RWPE2 (cell line): ENCODE measurements around the gene YPEL2.
A peak's percentile ranks its signal among the peaks of the same experiment; 100 is the strongest.

Experiments used
- ATAC-seq: fragments of 200-7000 bp; cut with Tn5 transposase; 3 replicates; pipeline ENCODE4 v1.9.1; 2021; ENCODE audit warnings: low read depth
- DNase-seq: peaks from one replicate; pipeline ENCODE4 v3.0.0-alpha.2; 2020; ENCODE audit warnings: low spot score
- H3K27ac ChIP-seq: fragments of 450-650 bp; 2 replicates; pipeline ENCODE4 v1.5.1; 2017; ENCODE audit warnings: mild to moderate bottlenecking; ENCODE audit not compliant: poor library complexity, severe bottlenecking
- H3K27me3 ChIP-seq: fragments of 250-450 bp; sonication (Bioruptor Pico); 2 replicates; pipeline ENCODE4 v1.5.1; 2021; ENCODE audit warnings: mild to moderate bottlenecking, moderate library complexity; ENCODE audit not compliant: insufficient read depth, poor library complexity, severe bottlenecking
- H3K36me3 ChIP-seq: fragments of 250-450 bp; sonication (Bioruptor Pico); 2 replicates; pipeline ENCODE4 v1.5.1; 2020; ENCODE audit warnings: low read depth, mild to moderate bottlenecking, moderate library complexity
- H3K4me1 ChIP-seq: fragments of 250-450 bp; sonication (Bioruptor Pico); 2 replicates; pipeline ENCODE4 v1.5.1; 2021; ENCODE audit warnings: mild to moderate bottlenecking, moderate library complexity; ENCODE audit not compliant: insufficient read depth, poor library complexity, severe bottlenecking
- H3K4me3 ChIP-seq: fragments of 250-450 bp; sonication (Bioruptor Pico); 2 replicates; pipeline ENCODE4 v1.5.1; 2021; ENCODE audit warnings: mild to moderate bottlenecking, moderate library complexity; ENCODE audit not compliant: severe bottlenecking
- H3K9me3 ChIP-seq: fragments of 250-450 bp; sonication (Bioruptor Pico); 2 replicates; pipeline ENCODE4 v1.5.1; 2021; ENCODE audit warnings: mild to moderate bottlenecking, moderate library complexity; ENCODE audit not compliant: severe bottlenecking
- TF ChIP-seq, protein P1 (sequence below): fragments of 450-650 bp; IDR thresholded peaks from one replicate; pipeline ENCODE4 v1.5.1; 2017; ENCODE audit warnings: mild to moderate bottlenecking, moderate library complexity; ENCODE audit not compliant: poor library complexity, severe bottlenecking

YPEL2 gene

DNA sequence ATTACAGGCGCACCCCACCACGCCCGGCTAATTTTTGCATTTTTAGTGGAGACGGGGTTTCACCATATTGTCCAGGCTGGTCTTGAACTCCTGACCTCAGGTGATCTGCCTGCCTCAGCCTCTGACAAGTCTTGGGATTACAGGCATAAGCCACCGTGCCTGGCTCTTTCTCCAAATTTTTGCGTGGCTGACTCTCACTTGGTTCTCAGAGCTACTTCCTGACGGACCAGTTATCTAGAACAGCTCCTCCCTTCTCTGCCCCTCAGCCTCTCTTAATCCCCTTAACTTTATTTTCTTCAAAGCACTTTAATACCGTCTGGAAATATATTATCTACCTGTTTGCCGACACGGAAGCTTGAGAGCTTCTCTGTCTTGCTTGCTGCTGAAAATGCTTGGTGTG lies 4.2 kb downstream of the YPEL2 start:
- TF ChIP-seq, protein P1, sequence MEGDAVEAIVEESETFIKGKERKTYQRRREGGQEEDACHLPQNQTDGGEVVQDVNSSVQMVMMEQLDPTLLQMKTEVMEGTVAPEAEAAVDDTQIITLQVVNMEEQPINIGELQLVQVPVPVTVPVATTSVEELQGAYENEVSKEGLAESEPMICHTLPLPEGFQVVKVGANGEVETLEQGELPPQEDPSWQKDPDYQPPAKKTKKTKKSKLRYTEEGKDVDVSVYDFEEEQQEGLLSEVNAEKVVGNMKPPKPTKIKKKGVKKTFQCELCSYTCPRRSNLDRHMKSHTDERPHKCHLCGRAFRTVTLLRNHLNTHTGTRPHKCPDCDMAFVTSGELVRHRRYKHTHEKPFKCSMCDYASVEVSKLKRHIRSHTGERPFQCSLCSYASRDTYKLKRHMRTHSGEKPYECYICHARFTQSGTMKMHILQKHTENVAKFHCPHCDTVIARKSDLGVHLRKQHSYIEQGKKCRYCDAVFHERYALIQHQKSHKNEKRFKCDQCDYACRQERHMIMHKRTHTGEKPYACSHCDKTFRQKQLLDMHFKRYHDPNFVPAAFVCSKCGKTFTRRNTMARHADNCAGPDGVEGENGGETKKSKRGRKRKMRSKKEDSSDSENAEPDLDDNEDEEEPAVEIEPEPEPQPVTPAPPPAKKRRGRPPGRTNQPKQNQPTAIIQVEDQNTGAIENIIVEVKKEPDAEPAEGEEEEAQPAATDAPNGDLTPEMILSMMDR, result no peak
- Histone ChIP-seq H3K9me3 (no peaks in the 10 kb centered on the region), H3K36me3 (no peaks in the 10 kb centered on the region), H3K4me1 (peaks cover 5% of the 10 kb centered on the region), H3K27me3 (no peaks in the 10 kb centered on the region), H3K4me3 (no peak overlapping the region), H3K27ac (no peak overlapping the region)
- ATAC-seq, result no peak
- DNase-seq, result no peak

DNA sequence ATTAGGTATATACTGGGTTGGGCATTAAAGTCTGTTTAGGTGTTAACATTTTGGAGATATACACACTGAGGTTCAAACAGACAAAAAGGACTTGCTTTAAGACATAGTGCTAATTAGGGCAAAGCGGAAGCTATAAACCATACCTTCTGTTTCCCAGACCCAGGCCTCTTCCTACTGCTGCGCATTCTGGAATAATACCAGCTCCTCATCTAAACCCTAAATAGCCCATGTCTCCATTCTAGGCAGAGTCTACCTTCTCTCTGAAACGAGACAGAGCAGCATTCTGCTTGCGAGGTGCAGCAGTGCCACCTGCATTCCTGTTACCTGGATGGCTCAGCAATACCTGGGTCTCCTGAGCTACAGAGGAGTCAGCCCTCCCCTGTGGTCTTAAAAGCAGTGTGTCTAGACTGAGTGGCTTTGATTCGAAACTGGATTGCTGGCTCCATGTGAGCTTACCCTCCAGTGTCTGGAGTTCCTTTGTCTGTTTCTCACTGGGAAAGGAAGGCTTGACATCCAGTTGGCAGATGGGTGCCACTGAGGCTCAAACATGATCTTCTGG lies 6.4 kb downstream of the YPEL2 start:
- DNase-seq (no peak), ATAC-seq (0 out of 3 replicates have a peak, but pooled peaks have one; percentile 19)
- H3K4me1 ChIP-seq, result no peaks in the 10 kb centered on the region
- TF ChIP-seq, protein P1, result no peak
- H3K4me3 ChIP-seq, result no peak overlapping the region
- no peaks in the 10 kb centered on the region for H3K27me3 ChIP-seq
- H3K9me3 ChIP-seq, result no peaks in the 10 kb centered on the region
- H3K27ac ChIP-seq, result no peak overlapping the region
- H3K36me3 ChIP-seq, result no peaks in the 10 kb centered on the region

GRCh38 chr17:59338498-59338897 lies 7.0 kb downstream of the YPEL2 start:
- H3K9me3 ChIP-seq, result no peaks in the 10 kb centered on the region
- H3K27me3 ChIP-seq, result no peaks in the 10 kb centered on the region
- ATAC-seq (no peak), DNase-seq (no peak)
- TF ChIP-seq, protein P1, result no peak
- no peaks in the 10 kb centered on the region for H3K4me1 ChIP-seq
- H3K27ac ChIP-seq, result no peak overlapping the region
- H3K4me3 ChIP-seq, result no peak overlapping the region
- H3K36me3 ChIP-seq, result no peaks in the 10 kb centered on the region

DNA sequence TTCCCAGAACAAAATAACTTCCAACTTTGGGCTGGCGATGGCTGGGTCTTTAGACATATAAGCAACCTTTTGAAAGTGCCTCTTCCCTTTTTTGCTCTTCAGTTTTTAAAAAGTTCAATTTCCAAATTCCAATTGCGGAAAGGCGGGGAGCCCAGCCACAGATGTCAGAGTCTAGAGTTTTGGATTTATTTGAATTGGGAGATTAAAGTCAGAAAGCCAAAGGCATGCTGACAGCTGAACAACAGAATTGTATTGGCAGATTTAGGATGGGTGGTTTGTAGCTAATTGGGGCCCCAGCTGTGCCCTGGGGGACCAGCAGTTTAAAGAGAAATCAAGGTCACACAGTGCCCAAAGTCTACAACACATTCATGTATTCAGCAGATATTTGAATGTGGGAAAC lies 10.5 kb downstream of the YPEL2 start:
- no peak for ATAC-seq

GRCh38 chr17:59342681-59343131 lies 11.3 kb downstream of the YPEL2 start:
- TF ChIP-seq, protein P1, result no peak
- no peak for ATAC-seq

More for the DNA sequence above, 10.5 kb downstream of the YPEL2 start:
- H3K4me3 ChIP-seq, result no peak overlapping the region
- no peaks in the 10 kb centered on the region for H3K4me1 ChIP-seq
- no peak overlapping the region for H3K27ac ChIP-seq
- H3K9me3 ChIP-seq, result no peaks in the 10 kb centered on the region
- no peaks in the 10 kb centered on the region for H3K36me3 ChIP-seq
- no peaks in the 10 kb centered on the region for H3K27me3 ChIP-seq
- no peak for DNase-seq
- TF ChIP-seq, protein P1, result no peak

More at GRCh38 chr17:59342681-59343131, 11.3 kb downstream of the YPEL2 start:
- Histone ChIP-seq H3K4me3 (no peak overlapping the region), H3K27me3 (no peaks in the 10 kb centered on the region), H3K4me1 (no peaks in the 10 kb centered on the region), H3K36me3 (no peaks in the 10 kb centered on the region), H3K9me3 (no peaks in the 10 kb centered on the region), H3K27ac (no peak overlapping the region)
- no peak for DNase-seq
